Heart left ventricle (tissue), 16 donors: ENCODE data around the gene NR1I2. TPM values are rescaled to one million over a fixed set of nuclear protein-coding genes. Genes with fewer than 3 reads are reported as not detected.
A peak's percentile ranks its signal among the peaks of the same experiment; 100 is the strongest.

Source experiments
- ATAC-seq, 4 donors: fragments of 200-7000 bp; cut with Tn5 transposase; one replicate each; pipeline ENCODE4 v1.9.1; 2020 to 2022; ENCODE audit warnings: moderate library complexity in 4 of 4, mild to moderate bottlenecking in 3 of 4, moderate number of reproducible peaks in 1 of 4
- DNase-seq, 5 donors: peaks; one replicate each; pipeline ENCODE4 v3.0.0-alpha.2; 2020
- H3K27ac ChIP-seq, 12 donors: fragments of 200-600 bp; sonication (generic) in 4 of 12; one replicate each; pipeline versions ENCODE4 v1.5.0 to v1.8.0; 2016 to 2022; ENCODE audit warnings: mild to moderate bottlenecking in 2 of 12
- H3K27me3 ChIP-seq, 9 donors: fragments of 200-600 bp; sonication (generic) in 2 of 9; one replicate each; pipeline versions ENCODE4 v1.5.1 to v1.8.0; 2016 to 2022; ENCODE audit warnings: mild to moderate bottlenecking in 3 of 9
- H3K36me3 ChIP-seq, 9 donors: fragments of 200-600 bp; sonication (generic) in 2 of 9; one replicate each; pipeline versions ENCODE4 v1.5.0 to v1.8.0; 2018 to 2022; ENCODE audit warnings: mild to moderate bottlenecking in 2 of 9
- H3K4me1 ChIP-seq, 12 donors: fragments of 200-600 bp; sonication (generic) in 4 of 12; one replicate each; pipeline versions ENCODE4 v1.5.0 to v1.8.0; 2016 to 2022; ENCODE audit warnings: mild to moderate bottlenecking in 3 of 12
- H3K4me3 ChIP-seq, 12 donors: fragments of 200-600 bp; sonication (generic) in 4 of 12; one replicate each; pipeline versions ENCODE4 v1.5.0 to v1.8.0; 2017 to 2022; ENCODE audit warnings: mild to moderate bottlenecking in 9 of 12, moderate library complexity in 4 of 12
- H3K9me3 ChIP-seq, 12 donors: fragments of 200-600 bp; sonication (generic) in 4 of 12; one replicate each; pipeline versions ENCODE4 v1.5.0 to v1.8.0; 2016 to 2022; ENCODE audit warnings: mild to moderate bottlenecking in 1 of 12
- CTCF ChIP-seq, 12 donors: fragments of 200-600 bp; sonication (generic) in 4 of 12; IDR thresholded peaks; one replicate each; pipeline versions ENCODE4 v1.5.0 to v1.8.0; 2018 to 2022; ENCODE audit warnings: antibody characterized with exemption in 12 of 12, mild to moderate bottlenecking in 5 of 12
- POLR2A ChIP-seq, 2 donors: fragments of 450-650 bp; IDR thresholded peaks; one replicate each; pipeline ENCODE4 v1.6.1; 2017; ENCODE audit warnings: antibody characterized with exemption in 2 of 2, mild to moderate bottlenecking in 2 of 2, moderate library complexity in 2 of 2
- WGBS, 4 donors: extraction: QIAGEN DNeasy Blood & Tissue Kit in 2 of 4; methylation state at CpG; one replicate each; pipeline versions ENCODE4 v1.1.5 to v1.1.7; 2013 to 2018; 5-methylcytosine and 5-hydroxymethylcytosine counted together
- intact Hi-C, 10 donors: fragments of 100-400 bp; cut with DNase I; formaldehyde crosslinking; loops; one replicate each; pipeline versions ENCODE4 v1.11.1 to v1.14.2; 2022
- polyA plus RNA-seq, 2 donors: library from polyadenylated mRNA; stranded (reverse); fragments of 200-250 nt; gene quantifications; one replicate each; pipeline ENCODE4 v1.2.3, GENCODE V29; 2013
- total RNA-seq, 9 donors: library from RNA; depleted of rRNA in 2 of 9; stranded (reverse); fragments of >200 nt in 2 of 9; fragmentation: NEBNext Ultra II Directional in 3 of 9; extraction: Animal tissue kit (Norgen Biotek cat#: 25700) in 3 of 9; gene quantifications; one replicate each; pipeline versions ENCODE4 v1.1.0 to v1.2.4, GENCODE V29; 2016 to 2023
- donor health status: ischemic (EF 13 %, LVEDD 7.1; RV severe dilation, severe dysfunction).
- donor health status: healthy with polysubstance abuse.
- donor health status: DM: no; HTN: yes; CAD: no.
- donor health status: DM: no; HTN: no; CAD: no.
- donor health status: ischemic (EF 25% LVEDD 6.9; RV normal size, moderate dysfunction).
- donor health status: ischemic (EF 25% LVEDD 5.7; RV mildly dilated, moderate dysfunction).
- donor health status: healthy.
- donor health status: DM: yes; HTN: yes; CAD: no.
- donor health status: ischemic (EF 35%, LVEDD 5.7; RV mildly dilated, moderate dysfunction).
- donor health status: nonischemic (EF 11% LVEDD 7.7; RV severe dilation, severe dysfunction).
- donor health status: DM: yes; HTN: yes; CAD: no.
- donor health status: PGD.
- donor health status: ischemic (EF 29% LVEDD 5.4; RV normal size, mild dysfunction).
- donor health status: nonischemic (EF 23%, LVEDD 6.1; RV moderate dilation, normal function).

NR1I2 gene
- total and polyA plus RNA-seq, 11 donors: 0.07 to 0.29 (median 0.15) TPM; not detected in 4

- DNase-seq: no peak
- ATAC-seq: no peak
- no peak for TF ChIP-seq POLR2A (IDR thresholded peaks at IDR 0.05)
- no peak for TF ChIP-seq CTCF (IDR thresholded peaks at IDR 0.05)
- Histone ChIP-seq H3K27me3 (no peaks in the 10 kb centered on the region), H3K4me1 (peaks cover 0 to 10% (median 0%) of the 10 kb centered on the region in 12 donors), H3K36me3 (no peaks in the 10 kb centered on the region), H3K9me3 (no peaks in the 10 kb centered on the region), H3K27ac (peak overlapping the region in 1 of 12 donors; percentile 73), H3K4me3 (no peak overlapping the region)
- WGBS, 4 donors: 90 to 92% (median 90%) methylated on average over 5 of the region's 5 CpGs
- intact Hi-C loops: no loop called here
Measured at GRCh38 chr3:119741657-119742590, 40.0 kb upstream of the NR1I2 start.

- no peak overlapping the region for H3K4me3 ChIP-seq
- no peaks in the 10 kb centered on the region for H3K9me3 ChIP-seq
- H3K27ac ChIP-seq: no peak overlapping the region
- DNase-seq (no peak), ATAC-seq (no peak)
- no peaks in the 10 kb centered on the region for H3K27me3 ChIP-seq
- peaks cover 0 to 10% (median 0%) of the 10 kb centered on the region in 12 donors for H3K4me1 ChIP-seq
- TF ChIP-seq POLR2A (IDR thresholded peaks at IDR 0.05): no peak
- intact Hi-C loops: no loop called here
- WGBS, 4 donors: 85 to 91% (median 90%) methylated on average over 10 of the region's 10 CpGs
- peaks cover 0 to 11% (median 0%) of the 10 kb centered on the region in 9 donors for H3K36me3 ChIP-seq
Measured at GRCh38 chr3:119743921-119744320, 38.0 kb upstream of the NR1I2 start.

- WGBS, 4 donors: 96 to 100% (median 97%) methylated on average over 1 of the region's 1 CpG
- DNase-seq: no peak
- Histone ChIP-seq H3K4me3 (no peak overlapping the region), H3K36me3 (peaks cover 0 to 11% (median 0%) of the 10 kb centered on the region in 9 donors), H3K27me3 (no peaks in the 10 kb centered on the region), H3K27ac (no peak overlapping the region), H3K4me1 (peaks cover 0 to 10% (median 0%) of the 10 kb centered on the region in 12 donors), H3K9me3 (no peaks in the 10 kb centered on the region)
- no peak for ATAC-seq
- no peak for TF ChIP-seq POLR2A (IDR thresholded peaks at IDR 0.05)
- no peak for TF ChIP-seq CTCF (IDR thresholded peaks at IDR 0.05)
- intact Hi-C loops: no loop called here
Measured at GRCh38 chr3:119745942-119746341, 36.0 kb upstream of the NR1I2 start.

GRCh38 chr3:119746423-119746822, 35.5 kb upstream of the NR1I2 start:
- WGBS, 4 donors: 61 to 66% (median 64%) methylated on average over 3 of the region's 3 CpGs
- peak overlapping the region in 3 of 12 donors; percentile 39 to 51 (median 47) for H3K27ac ChIP-seq
- no peak for TF ChIP-seq POLR2A (IDR thresholded peaks at IDR 0.05)
- TF ChIP-seq CTCF (IDR thresholded peaks at IDR 0.05): no peak

More at GRCh38 chr3:119746423-119746822, 35.5 kb upstream of the NR1I2 start:
- peaks cover 0 to 10% (median 0%) of the 10 kb centered on the region in 12 donors for H3K4me1 ChIP-seq
- H3K4me3 ChIP-seq: no peak overlapping the region
- intact Hi-C loops: no loop called here
- DNase-seq (no peak), ATAC-seq (no peak)
- H3K27me3 ChIP-seq: no peaks in the 10 kb centered on the region
- H3K36me3 ChIP-seq: peaks cover 0 to 15% (median 0%) of the 10 kb centered on the region in 9 donors
- no peaks in the 10 kb centered on the region for H3K9me3 ChIP-seq
